HepG2 (cell line): ENCODE results near the gene SCRT2. TPM values are rescaled to one million over a fixed set of nuclear protein-coding genes. Genes with fewer than 3 reads are reported as not detected.

Experiments used
- ATAC-seq: fragments of 200-7000 bp; cut with Tn5 transposase; 3 replicates; pipeline ENCODE4 v1.9.1; 2020; ENCODE audit warnings: mild to moderate bottlenecking, moderate library complexity
- BruUV-seq: library from RNA; stranded (reverse); fragments of 400-500 nt; replicated peaks from 2 replicates; lab custom pipeline; 2021; lab: Mats Ljungman, UMichigan
- CTCF ChIA-PET: fragments of 300-600 bp; formaldehyde crosslinking; extraction: SDS; loops from one replicate; lab custom pipeline; 2021; ENCODE audit warnings: low total read pairs, inconsistent platforms, low intra/inter-chr PET ratio; lab: Yijun Ruan, JAX
- POLR2A ChIA-PET: fragments of 350-600 bp; sonication (Branson Sonifier 250); formaldehyde crosslinking; loops from one replicate; lab custom pipeline; 2020; ENCODE audit warnings: antibody characterized with exemption, inconsistent platforms; lab: Yijun Ruan, JAX
- DNase-seq: peaks from one replicate; pipeline ENCODE4 v3.0.0-alpha.2; 2015; ENCODE audit warnings: low spot score
- FAIRE-seq: peaks from 3 replicates; lab custom pipeline; 2011; peaks lifted over from hg19 to GRCh38; lab: Jason Lieb, UNC
- H2AFZ ChIP-seq: one replicate; pipeline ENCODE4 v1.6.1; 2011; ENCODE audit warnings: low read length, inconsistent platforms
- H3K27ac ChIP-seq: fragments of 300-600 bp; 3 replicates; pipeline ENCODE4 v1.8.0; 2011; ENCODE audit warnings: mixed run types, mild to moderate bottlenecking, mixed read lengths, low read length, inconsistent platforms; ENCODE audit not compliant: insufficient read depth; ENCODE audit errors: extremely low read length
- H3K27me3 ChIP-seq, 2 experiments: fragments of 200-600 bp in 1 of 2; 2 replicates in 1 of 2; 3 replicates in 1 of 2; pipeline versions ENCODE4 v1.6.0 to v1.8.0; 2011; ENCODE audit warnings: low read length in 2 of 2, mild to moderate bottlenecking in 2 of 2, moderate library complexity in 2 of 2, inconsistent platforms in 1 of 2; ENCODE audit not compliant: insufficient read depth in 2 of 2, control insufficient read depth in 1 of 2
- H3K36me3 ChIP-seq, 2 experiments: fragments of 200-600 bp in 1 of 2; replicated peaks in 1 of 2; 2 replicates in 1 of 2; 3 replicates in 1 of 2; pipeline versions ENCODE4 v1.5.1 to v1.8.0; 2011; ENCODE audit warnings: low read length in 2 of 2, inconsistent platforms in 1 of 2; ENCODE audit not compliant: insufficient read depth in 2 of 2, control insufficient read depth in 1 of 2
- H3K4me1 ChIP-seq: 2 replicates; pipeline ENCODE4 v1.5.1; 2012; ENCODE audit warnings: low read length, inconsistent platforms; ENCODE audit not compliant: insufficient read depth
- H3K4me2 ChIP-seq: 2 replicates; pipeline ENCODE4 v1.6.0; 2011; ENCODE audit warnings: low read depth, low read length, inconsistent platforms
- H3K4me3 ChIP-seq, 3 experiments: fragments of 200-600 bp in 1 of 3; sonication (generic), shearing (Covaris generic) in 1 of 3; replicated peaks in 1 of 3; 2 replicates each; pipeline ENCODE4 v1.5.1; 2011 to 2016; ENCODE audit warnings: low read length in 3 of 3, inconsistent platforms in 2 of 3, low read depth in 2 of 3, mild to moderate bottlenecking in 2 of 3, control low read depth in 1 of 3, mixed read lengths in 1 of 3; ENCODE audit not compliant: insufficient read depth in 1 of 3
- H3K79me2 ChIP-seq: one replicate; pipeline ENCODE4 v1.6.1; 2011; ENCODE audit warnings: low read length, inconsistent platforms; ENCODE audit not compliant: insufficient read depth
- H3K9ac ChIP-seq: 2 replicates; pipeline ENCODE4 v1.6.0; 2011; ENCODE audit warnings: mild to moderate bottlenecking, low read depth, low read length, inconsistent platforms; ENCODE audit not compliant: insufficient read depth
- H3K9me3 ChIP-seq: 2 replicates; pipeline ENCODE4 v1.5.1; 2012; ENCODE audit warnings: mild to moderate bottlenecking, low read length
- H4K20me1 ChIP-seq: 2 replicates; pipeline ENCODE4 v1.6.0; 2011; ENCODE audit warnings: inconsistent platforms, mild to moderate bottlenecking, low read length, moderate library complexity; ENCODE audit not compliant: insufficient read depth
- AGO1 ChIP-seq: fragments of 200-400 bp; formaldehyde crosslinking; IDR thresholded peaks from 2 replicates; pipeline ENCODE4 v1.6.1; 2017; ENCODE audit warnings: mild to moderate bottlenecking, low read depth, low read length, moderate library complexity; ENCODE audit not compliant: poor library complexity, severe bottlenecking
- DRAP1 ChIP-seq: IDR thresholded peaks from 2 replicates; pipeline ENCODE4 v1.6.1; 2016; ENCODE audit warnings: missing genetic modification reagents, missing compliant biosample characterization
- EED ChIP-seq: sonication (generic); formaldehyde crosslinking; IDR thresholded peaks from 2 replicates; pipeline ENCODE4 v1.5.0; 2020; ENCODE audit warnings: mild to moderate bottlenecking, missing genetic modification reagents
- LCORL ChIP-seq, 2 experiments: fragments of 450-650 bp in 1 of 2; sonication (generic) in 1 of 2; formaldehyde crosslinking in 1 of 2; IDR thresholded peaks; 2 replicates each; pipeline versions ENCODE4 v1.5.0 to v1.6.1; 2017 to 2020; ENCODE audit warnings: antibody characterized with exemption in 1 of 2, missing genetic modification reagents in 1 of 2
- MTA1 ChIP-seq: sonication (generic); formaldehyde crosslinking; IDR thresholded peaks from 2 replicates; pipeline ENCODE4 v1.4.0; 2020; ENCODE audit warnings: missing genetic modification reagents, mild to moderate bottlenecking, borderline replicate concordance
- SRSF4 ChIP-seq: fragments of 200-400 bp; formaldehyde crosslinking; IDR thresholded peaks from one replicate; pipeline ENCODE4 v1.6.1; 2018; ENCODE audit warnings: mild to moderate bottlenecking, low read depth, low read length, moderate library complexity; ENCODE audit not compliant: poor library complexity, severe bottlenecking
- ZBTB34 ChIP-seq: sonication (generic); formaldehyde crosslinking; IDR thresholded peaks from 2 replicates; pipeline ENCODE4 v1.8.0; 2022; ENCODE audit warnings: mild to moderate bottlenecking, missing genetic modification reagents
- ZFY ChIP-seq: sonication (generic); formaldehyde crosslinking; IDR thresholded peaks from 2 replicates; pipeline ENCODE4 v1.4.0; 2020; ENCODE audit warnings: missing genetic modification reagents
- ZNF10 ChIP-seq: sonication (generic); formaldehyde crosslinking; IDR thresholded peaks from 2 replicates; pipeline ENCODE4 v1.4.0; 2020; ENCODE audit warnings: mild to moderate bottlenecking, low read depth, missing genetic modification reagents, borderline replicate concordance
- ZNF326 ChIP-seq: sonication (generic); formaldehyde crosslinking; IDR thresholded peaks from 2 replicates; pipeline ENCODE4 v1.4.0; 2020; ENCODE audit warnings: missing genetic modification reagents, borderline replicate concordance
- in situ Hi-C: cut with HindIII; loops from 2 replicates; pipeline ENCODE4 v1.10.0; 2017; ENCODE audit warnings: low pct_unique_long_range_greater_than_20kb; ENCODE audit not compliant: extremely low pct_ligation_motif_present
- intact Hi-C: fragments of 100-400 bp; cut with micrococcal nuclease; formaldehyde crosslinking; loops from one replicate; pipeline ENCODE4 v1.10.0; 2022; ENCODE audit not compliant: unreplicated experiment
- polyA plus RNA-seq, 8 experiments: library from polyadenylated mRNA; depleted of rRNA in 3 of 8; stranded (reverse) in 7 of 8; unstranded in 1 of 8; fragments of >200 nt; fragmentation: Illumina TruSeq in 4 of 8; extraction: Trizol in 4 of 8; gene quantifications; 2 replicates each; pipeline versions ENCODE4 v1.2.1 to v1.2.3, GENCODE V29; 2011 to 2016; ENCODE audit warnings: low read depth in 4 of 8, missing spikeins in 1 of 8, mixed read lengths in 1 of 8; ENCODE audit not compliant: insufficient read depth in 1 of 8
- total RNA-seq, 5 experiments: library from RNA; depleted of rRNA; stranded (reverse); fragments of >200 nt; fragmentation: Illumina TruSeq; extraction: Trizol; gene quantifications; 2 replicates each; pipeline ENCODE4 v1.2.3, GENCODE V29; 2016; ENCODE audit warnings: low read depth in 1 of 5
- TF ChIP-seq, protein P1 (sequence below): IDR thresholded peaks from 2 replicates; pipeline ENCODE4 v1.6.1; 2016; ENCODE audit warnings: mild to moderate bottlenecking

Gene SCRT2
- total and polyA plus RNA-seq, 2 of the 13 experiments (the other 11 are each of a cell fraction or from before 2014, with no cell fraction given) = not detected

DNA sequence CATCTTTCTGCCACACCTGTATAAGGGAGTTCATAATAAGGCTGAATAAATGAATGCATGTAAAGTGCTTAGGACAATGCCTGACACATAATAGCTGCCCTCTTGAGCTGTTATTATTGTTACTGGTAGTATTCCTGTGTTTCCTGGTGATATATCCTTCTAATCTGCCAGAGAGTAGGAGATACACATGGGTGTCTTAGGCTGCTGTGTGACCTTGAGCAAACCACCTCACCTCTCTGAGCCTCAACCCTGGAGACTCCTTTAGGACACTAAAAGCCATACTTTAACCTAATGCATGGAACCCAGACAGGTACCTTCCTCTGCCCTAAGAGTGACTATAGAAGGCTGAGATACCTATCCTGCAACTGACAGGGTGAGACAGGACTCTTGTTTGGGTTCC lies 7.6 kb downstream of the SCRT2 start:
- FAIRE-seq (peak; percentile 30), ATAC-seq (no peak), DNase-seq (no peak)
- H2AFZ ChIP-seq = no peak overlapping the region
- ChIA-PET CTCF (interaction anchor here (0.9 to 3.9 kb wide), 5 partner anchors 15 to 106 kb away, joined by 4 to 32 read pairs (median 12); partner anchors contain the start of gene SRXN1), POLR2A (no interaction called here)
- peaks cover 6% of the 10 kb centered on the region for H3K4me1 ChIP-seq
- no peaks in the 10 kb centered on the region for H3K36me3 ChIP-seq
- intact Hi-C loops (no loop called here), in situ Hi-C loops (no loop called here)
- no peaks in the 10 kb centered on the region for H3K79me2 ChIP-seq
- no peaks in the 10 kb centered on the region for H3K9me3 ChIP-seq
- no peak overlapping the region for H3K4me2 ChIP-seq
- H3K27ac ChIP-seq = no peak overlapping the region
- no TSS peak for BruUV-seq
- H4K20me1 ChIP-seq = no peaks in the 10 kb centered on the region; the same call in 1 of the 2 replicates
- H3K27me3 ChIP-seq = peaks cover 11 to 63% of the 10 kb centered on the region in 2 experiments; a peak in 4 of 5 replicates
- H3K9ac ChIP-seq = no peak overlapping the region
- no peak overlapping the region for H3K4me3 ChIP-seq
- TF ChIP-seq ZNF326 (CRISPR knock-in tag) (no peak), ZFY (CRISPR knock-in tag) (no peak), LCORL (IDR thresholded peaks at IDR 0.05) (no peak), LCORL (CRISPR knock-in tag; IDR thresholded peaks at IDR 0.05) (no peak), SRSF4 (no peak), ZNF10 (CRISPR knock-in tag) (no peak), AGO1 (no peak), ZBTB34 (CRISPR knock-in tag) (no peak), MTA1 (CRISPR knock-in tag) (no peak), DRAP1 (no peak), EED (CRISPR knock-in tag) (no peak)
- TF ChIP-seq, protein P1, sequence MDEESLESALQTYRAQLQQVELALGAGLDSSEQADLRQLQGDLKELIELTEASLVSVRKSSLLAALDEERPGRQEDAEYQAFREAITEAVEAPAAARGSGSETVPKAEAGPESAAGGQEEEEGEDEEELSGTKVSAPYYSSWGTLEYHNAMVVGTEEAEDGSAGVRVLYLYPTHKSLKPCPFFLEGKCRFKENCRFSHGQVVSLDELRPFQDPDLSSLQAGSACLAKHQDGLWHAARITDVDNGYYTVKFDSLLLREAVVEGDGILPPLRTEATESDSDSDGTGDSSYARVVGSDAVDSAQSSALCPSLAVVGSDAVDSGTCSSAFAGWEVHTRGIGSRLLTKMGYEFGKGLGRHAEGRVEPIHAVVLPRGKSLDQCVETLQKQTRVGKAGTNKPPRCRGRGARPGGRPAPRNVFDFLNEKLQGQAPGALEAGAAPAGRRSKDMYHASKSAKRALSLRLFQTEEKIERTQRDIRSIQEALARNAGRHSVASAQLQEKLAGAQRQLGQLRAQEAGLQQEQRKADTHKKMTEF (CRISPR knock-in tag) = no peak
